Fibroblast of lung (primary cell): ENCODE data around the gene SRRM3. TPM values are rescaled to one million over a fixed set of nuclear protein-coding genes. Genes with fewer than 3 reads are reported as not detected.

ENCODE experiments used
- DNase-seq, 2 donors: peaks; one replicate each; pipeline versions ENCODE4 v3.0.0 to v3.0.0-alpha.2; 2010; ENCODE audit warnings: low read depth in 2 of 2
- H2AFZ ChIP-seq: 2 replicates; pipeline ENCODE4 v1.5.1; 2012; ENCODE audit warnings: low read length, control low read depth, inconsistent platforms
- H3K27ac ChIP-seq: 2 replicates; pipeline ENCODE4 v1.5.1; 2011; ENCODE audit warnings: low read length, control low read depth; ENCODE audit not compliant: insufficient read depth
- H3K27me3 ChIP-seq: 2 replicates; pipeline ENCODE4 v1.5.1; 2011; ENCODE audit warnings: mild to moderate bottlenecking, low read length; ENCODE audit not compliant: control insufficient read depth, insufficient read depth
- H3K36me3 ChIP-seq: 2 replicates; pipeline ENCODE4 v1.5.1; 2011; ENCODE audit warnings: low read length; ENCODE audit not compliant: control insufficient read depth, insufficient read depth
- H3K4me1 ChIP-seq: 2 replicates; pipeline ENCODE4 v1.5.1; 2011; ENCODE audit warnings: low read length; ENCODE audit not compliant: control insufficient read depth, insufficient read depth; ENCODE audit errors: extremely low read depth
- H3K4me2 ChIP-seq: 2 replicates; pipeline ENCODE4 v1.5.1; 2011; ENCODE audit warnings: low read length, control low read depth; ENCODE audit not compliant: insufficient read depth; ENCODE audit errors: extremely low read depth
- H3K4me3 ChIP-seq, 4 experiments: fragments of 200-600 bp in 1 of 4; sonication (generic) in 1 of 4; replicated peaks in 1 of 4; 2 replicates each; pipeline ENCODE4 v1.5.1; 2011 to 2016; ENCODE audit warnings: low read length in 4 of 4, low read depth in 3 of 4, mild to moderate bottlenecking in 3 of 4, control low read depth in 2 of 4, inconsistent platforms in 1 of 4, mixed read lengths in 1 of 4; ENCODE audit not compliant: insufficient read depth in 1 of 4; ENCODE audit errors: control extremely low read depth in 1 of 4
- H3K79me2 ChIP-seq: 2 replicates; pipeline ENCODE4 v1.5.1; 2012; ENCODE audit warnings: mild to moderate bottlenecking, low read length, inconsistent platforms; ENCODE audit not compliant: control insufficient read depth, insufficient read depth
- H3K9ac ChIP-seq: 2 replicates; pipeline ENCODE4 v1.5.1; 2011; ENCODE audit warnings: mild to moderate bottlenecking, low read length, control low read depth; ENCODE audit not compliant: insufficient read depth
- H3K9me3 ChIP-seq: 2 replicates; pipeline ENCODE4 v1.5.1; 2012; ENCODE audit warnings: low read depth, low read length; ENCODE audit not compliant: control insufficient read depth, insufficient read depth
- H4K20me1 ChIP-seq: 2 replicates; pipeline ENCODE4 v1.5.1; 2011; ENCODE audit warnings: low read length; ENCODE audit not compliant: control insufficient read depth, insufficient read depth; ENCODE audit errors: extremely low read depth
- CTCF ChIP-seq, 2 donors: IDR thresholded peaks in 1 of 2; conservative IDR thresholded peaks in 1 of 2; 1 replicate in 1 of 2; 2 replicates in 1 of 2; pipeline ENCODE4 v1.5.1; 2011 to 2012; ENCODE audit warnings: low read length in 2 of 2, control low read depth in 1 of 2, inconsistent platforms in 1 of 2, low read depth in 1 of 2, mild to moderate bottlenecking in 1 of 2
- EZH2 ChIP-seq: IDR thresholded peaks from 2 replicates; pipeline ENCODE4 v1.5.1; 2012; ENCODE audit warnings: low read length, control low read depth, mild to moderate bottlenecking; ENCODE audit errors: missing control alignments
- polyA plus RNA-seq, 2 donors: library from polyadenylated mRNA; depleted of rRNA in 1 of 2; stranded (reverse) in 1 of 2; unstranded in 1 of 2; fragments of >200 nt; gene quantifications; 2 replicates each; pipeline ENCODE4 v1.2.1, GENCODE V29; 2011 to 2012; ENCODE audit warnings: missing spikeins in 1 of 2
- total RNA-seq: library from RNA; depleted of rRNA; stranded (reverse); fragments of >200 nt; gene quantifications from 2 replicates; pipeline ENCODE4 v1.2.1, GENCODE V29; 2014

Gene SRRM3
- total and polyA plus RNA-seq, 2 donors (not counting 1 experiment from before 2014, with no cell fraction given), result 0.40 to 1.7 TPM

- H3K36me3 ChIP-seq, result no peaks in the 10 kb centered on the region
- no peak overlapping the region for H3K9ac ChIP-seq
- H2AFZ ChIP-seq, result no peak overlapping the region
- peaks cover 45% of the 10 kb centered on the region for H3K27me3 ChIP-seq
- H3K9me3 ChIP-seq, result no peaks in the 10 kb centered on the region
- H3K4me1 ChIP-seq, result no peaks in the 10 kb centered on the region
- H4K20me1 ChIP-seq, result no peaks in the 10 kb centered on the region
- no peak for TF ChIP-seq CTCF (conservative IDR thresholded peaks at IDR 0.05 in 1 of 2, IDR thresholded peaks at IDR 0.05 in 1 of 2; ENCODE audit: low read depth in 1 of 2, low read length in 2 of 2)
- TF ChIP-seq EZH2, result no peak
- no peak overlapping the region for H3K4me2 ChIP-seq
- no peak overlapping the region for H3K4me3 ChIP-seq
- H3K27ac ChIP-seq, result no peak overlapping the region
- no peaks in the 10 kb centered on the region for H3K79me2 ChIP-seq
- no peak for DNase-seq
These were observed 70.4 kb downstream of the SRRM3 start for GRCh38 chr7:76272142-76272541.

GRCh38 chr7:76272851-76273497 lies 71.3 kb downstream of the SRRM3 start:
- no peak overlapping the region for H3K4me2 ChIP-seq
- H3K9ac ChIP-seq, result no peak overlapping the region
- H3K9me3 ChIP-seq, result no peaks in the 10 kb centered on the region
- H3K79me2 ChIP-seq, result no peaks in the 10 kb centered on the region
- DNase-seq, result no peak
- TF ChIP-seq EZH2 (peak; percentile 31), CTCF (conservative IDR thresholded peaks at IDR 0.05 in 1 of 2, IDR thresholded peaks at IDR 0.05 in 1 of 2; ENCODE audit: low read depth in 1 of 2, low read length in 2 of 2) (no peak)
- no peaks in the 10 kb centered on the region for H4K20me1 ChIP-seq
- peaks cover 44% of the 10 kb centered on the region for H3K27me3 ChIP-seq
- H3K4me1 ChIP-seq, result no peaks in the 10 kb centered on the region
- no peak overlapping the region for H3K27ac ChIP-seq
- H3K4me3 ChIP-seq, result no peak overlapping the region
- no peak overlapping the region for H2AFZ ChIP-seq
- H3K36me3 ChIP-seq, result no peaks in the 10 kb centered on the region

GRCh38 chr7:76273503-76273902 lies 71.8 kb downstream of the SRRM3 start:
- Histone ChIP-seq H3K4me1 (no peaks in the 10 kb centered on the region), H2AFZ (no peak overlapping the region), H3K79me2 (no peaks in the 10 kb centered on the region), H4K20me1 (no peaks in the 10 kb centered on the region), H3K36me3 (no peaks in the 10 kb centered on the region), H3K4me2 (no peak overlapping the region), H3K9ac (no peak overlapping the region), H3K4me3 (no peak overlapping the region), H3K27me3 (peaks cover 44% of the 10 kb centered on the region), H3K9me3 (no peaks in the 10 kb centered on the region), H3K27ac (no peak overlapping the region)
- DNase-seq, result no peak
- TF ChIP-seq CTCF (conservative IDR thresholded peaks at IDR 0.05 in 1 of 2, IDR thresholded peaks at IDR 0.05 in 1 of 2; ENCODE audit: low read depth in 1 of 2, low read length in 2 of 2), result no peak
